ENCODE data around the gene NUTM2E.
"Not testable (repeated sequence)": the region's sequence is repeated elsewhere in the genome, so short reads cannot be mapped to it uniquely, and the experiment has no call there.

NUTM2E gene

DNA sequence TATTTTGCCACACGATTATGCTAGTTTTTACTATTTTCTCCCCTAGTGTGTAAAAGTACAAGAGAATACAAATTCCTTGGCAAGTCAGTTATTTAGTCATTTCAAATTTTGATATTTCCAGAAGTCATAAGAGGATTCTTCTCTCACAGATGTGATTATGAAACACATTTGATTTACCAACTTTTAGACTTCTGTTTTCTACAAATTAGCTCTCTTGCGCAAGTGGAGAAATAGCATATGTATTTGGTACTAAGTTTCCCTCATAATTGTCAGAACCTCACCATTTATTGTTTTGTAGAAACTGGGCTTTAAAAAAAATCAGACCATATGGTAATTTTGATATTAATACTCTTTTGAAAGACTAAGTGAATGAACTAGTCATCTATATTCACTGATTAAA, 9.4 kb downstream of the NUTM2E start:
- in situ Hi-C loops (cut with HindIII; ENCODE audit: low sequenced_read_pairs); H3K4me3 ChIP-seq (ENCODE audit: low read depth, low read length); DNase-seq (ENCODE audit: low read depth): not testable (repeated sequence)

- H3K4me3 ChIP-seq (ENCODE audit: low read depth, low read length); DNase-seq (ENCODE audit: low read depth); in situ Hi-C loops (cut with HindIII; ENCODE audit: low sequenced_read_pairs): not testable (repeated sequence)
These were observed 10.4 kb downstream of the NUTM2E start for GRCh38 chr10:79836891-79837290.

GRCh38 chr10:79838441-79838840, 11.9 kb downstream of the NUTM2E start:
- in situ Hi-C loops (cut with HindIII; ENCODE audit: low sequenced_read_pairs); H3K4me3 ChIP-seq (ENCODE audit: low read depth, low read length); DNase-seq (ENCODE audit: low read depth): not testable (repeated sequence)

- DNase-seq (ENCODE audit: low read depth); in situ Hi-C loops (cut with HindIII; ENCODE audit: low sequenced_read_pairs): not testable (repeated sequence)
These were observed 26.8 kb downstream of the NUTM2E start for GRCh38 chr10:79853191-79853854.

DNA sequence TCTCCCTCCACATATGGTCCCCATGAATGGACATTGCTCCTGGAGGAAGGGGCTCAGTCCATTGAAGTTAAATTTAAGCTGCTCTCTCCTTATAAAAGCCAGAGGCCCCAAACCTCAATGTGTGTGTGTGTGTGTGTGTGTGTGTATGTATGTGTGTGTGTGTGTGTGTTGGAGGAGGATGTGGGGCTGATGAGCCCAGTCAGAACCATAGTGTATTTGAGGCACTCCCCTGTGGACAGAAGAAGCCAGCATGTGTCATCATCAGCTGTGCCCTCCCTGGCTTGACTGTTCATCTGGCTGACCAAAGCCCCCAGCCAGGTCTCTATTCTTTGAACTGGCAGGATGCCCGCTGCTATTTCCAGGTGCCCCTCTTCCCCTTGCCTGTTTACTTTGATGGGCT, 35.7 kb downstream of the NUTM2E start:
- H3K4me3 ChIP-seq (ENCODE audit: low read depth, low read length); DNase-seq (ENCODE audit: low read depth); in situ Hi-C loops (cut with HindIII; ENCODE audit: low sequenced_read_pairs): not testable (repeated sequence)

More at GRCh38 chr10:79853191-79853854, 26.8 kb downstream of the NUTM2E start:
- not testable (repeated sequence) for H3K4me3 ChIP-seq (ENCODE audit: low read depth, low read length)

DNA sequence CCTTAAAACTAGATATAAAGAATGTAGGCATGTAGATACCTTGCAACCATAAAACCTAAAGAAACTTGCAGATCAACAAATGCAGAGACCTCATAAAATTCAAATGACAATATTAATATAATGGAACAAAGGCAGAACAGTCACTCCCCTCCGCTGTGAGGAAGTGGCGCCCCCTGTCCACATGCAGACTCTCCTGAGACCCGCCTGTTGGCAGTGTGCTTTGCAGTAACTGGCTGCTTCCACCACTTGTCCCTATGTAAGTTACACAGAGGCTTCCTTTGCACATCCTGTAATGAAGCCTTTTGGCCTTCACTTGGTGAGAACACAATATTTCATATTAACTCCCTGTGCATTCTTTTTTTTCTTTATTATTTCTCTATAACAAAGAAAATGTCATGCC, 36.3 kb downstream of the NUTM2E start:
- in situ Hi-C loops (cut with HindIII; ENCODE audit: low sequenced_read_pairs); H3K4me3 ChIP-seq (ENCODE audit: low read depth, low read length); DNase-seq (ENCODE audit: low read depth): not testable (repeated sequence)

DNA sequence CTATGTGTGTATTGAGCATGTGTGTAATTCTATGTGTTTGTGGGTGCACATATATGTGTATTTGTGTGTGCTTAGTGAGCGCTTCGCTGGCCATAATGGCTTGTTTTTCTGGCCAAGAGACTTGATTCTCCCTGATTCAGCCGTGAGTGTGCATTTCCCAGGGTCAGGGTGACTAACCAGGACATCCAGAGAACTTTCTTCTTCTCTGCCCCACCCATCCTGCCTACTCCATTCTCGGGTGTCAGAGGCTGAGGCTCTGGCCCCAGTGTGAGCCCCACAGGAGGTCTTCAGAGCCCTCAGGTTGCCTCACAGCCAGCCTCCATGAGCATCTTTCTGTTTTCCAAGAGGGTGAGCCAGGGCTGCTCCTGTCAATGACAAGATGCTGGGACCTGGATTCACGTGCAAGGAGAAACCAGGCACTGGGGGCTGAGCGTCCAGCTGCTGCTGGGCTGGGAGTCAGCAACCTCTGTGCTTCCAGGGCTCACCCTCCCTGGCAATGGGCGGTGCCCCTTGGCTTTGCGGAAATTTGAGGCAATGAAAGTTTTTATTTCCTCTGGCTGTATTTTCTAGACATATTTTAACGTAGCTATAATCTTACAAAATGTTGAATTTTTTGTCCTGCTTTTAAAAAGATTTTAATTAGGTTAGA, 40.5 kb downstream of the NUTM2E start:
- in situ Hi-C loops (cut with HindIII; ENCODE audit: low sequenced_read_pairs); DNase-seq (ENCODE audit: low read depth); H3K4me3 ChIP-seq (ENCODE audit: low read depth, low read length): not testable (repeated sequence)

GRCh38 chr10:79868023-79868422, 41.5 kb downstream of the NUTM2E start:
- H3K4me3 ChIP-seq (ENCODE audit: low read depth, low read length); DNase-seq (ENCODE audit: low read depth); in situ Hi-C loops (cut with HindIII; ENCODE audit: low sequenced_read_pairs): not testable (repeated sequence)

DNA sequence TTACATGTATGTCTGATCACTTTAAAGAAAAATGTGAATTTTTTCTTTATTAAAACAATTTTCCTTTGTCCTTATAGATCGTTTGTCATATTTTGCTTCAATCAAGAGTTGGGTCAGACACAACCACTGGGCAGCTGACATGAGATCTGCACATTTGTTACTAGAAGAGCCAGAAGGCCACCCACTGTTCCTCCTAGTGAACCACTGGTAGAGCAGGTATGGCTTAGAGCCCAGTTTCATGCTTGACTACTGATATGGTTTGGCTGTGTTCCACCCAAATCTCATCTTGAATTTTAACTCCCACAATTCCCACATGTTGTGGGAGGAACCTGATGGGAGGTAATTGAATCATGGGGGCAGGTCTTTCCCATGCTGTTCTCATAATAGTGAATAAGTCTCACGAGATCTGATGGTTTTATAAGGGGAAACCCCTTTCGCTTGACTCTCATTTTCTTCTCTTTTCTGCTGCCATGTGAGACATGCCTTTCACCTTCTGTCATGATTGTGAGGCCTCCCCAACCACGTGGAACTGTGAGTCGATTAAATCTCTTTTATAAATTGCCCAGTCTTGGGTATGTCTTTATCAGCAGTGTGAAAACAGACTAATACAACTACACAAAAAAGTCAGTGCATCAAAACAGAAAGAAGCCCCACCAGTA, 43.0 kb downstream of the NUTM2E start:
- in situ Hi-C loops (cut with HindIII; ENCODE audit: low sequenced_read_pairs); DNase-seq (ENCODE audit: low read depth); H3K4me3 ChIP-seq (ENCODE audit: low read depth, low read length): not testable (repeated sequence)

- DNase-seq (ENCODE audit: low read depth); in situ Hi-C loops (cut with HindIII; ENCODE audit: low sequenced_read_pairs); H3K4me3 ChIP-seq (ENCODE audit: low read depth, low read length): not testable (repeated sequence)
These were observed 45.2 kb downstream of the NUTM2E start for GRCh38 chr10:79871729-79872128.

Data from astrocyte of the cerebellum (primary cell).